IPS-18c (cell line): ENCODE results near the gene HS3ST3B1.
A peak's percentile ranks its signal among the peaks of the same experiment; 100 is the strongest.

Source experiments
- H3K4me3 ChIP-seq: 2 replicates; pipeline ENCODE4 v1.7.0; 2013; ENCODE audit warnings: low read depth, mild to moderate bottlenecking, low read length, moderate library complexity; ENCODE audit not compliant: insufficient read depth
- H3K9me3 ChIP-seq: one replicate; pipeline ENCODE4 v1.6.1; 2013; ENCODE audit warnings: mild to moderate bottlenecking, low read length, moderate library complexity; ENCODE audit not compliant: control insufficient read depth, insufficient read depth

HS3ST3B1 gene

DNA sequence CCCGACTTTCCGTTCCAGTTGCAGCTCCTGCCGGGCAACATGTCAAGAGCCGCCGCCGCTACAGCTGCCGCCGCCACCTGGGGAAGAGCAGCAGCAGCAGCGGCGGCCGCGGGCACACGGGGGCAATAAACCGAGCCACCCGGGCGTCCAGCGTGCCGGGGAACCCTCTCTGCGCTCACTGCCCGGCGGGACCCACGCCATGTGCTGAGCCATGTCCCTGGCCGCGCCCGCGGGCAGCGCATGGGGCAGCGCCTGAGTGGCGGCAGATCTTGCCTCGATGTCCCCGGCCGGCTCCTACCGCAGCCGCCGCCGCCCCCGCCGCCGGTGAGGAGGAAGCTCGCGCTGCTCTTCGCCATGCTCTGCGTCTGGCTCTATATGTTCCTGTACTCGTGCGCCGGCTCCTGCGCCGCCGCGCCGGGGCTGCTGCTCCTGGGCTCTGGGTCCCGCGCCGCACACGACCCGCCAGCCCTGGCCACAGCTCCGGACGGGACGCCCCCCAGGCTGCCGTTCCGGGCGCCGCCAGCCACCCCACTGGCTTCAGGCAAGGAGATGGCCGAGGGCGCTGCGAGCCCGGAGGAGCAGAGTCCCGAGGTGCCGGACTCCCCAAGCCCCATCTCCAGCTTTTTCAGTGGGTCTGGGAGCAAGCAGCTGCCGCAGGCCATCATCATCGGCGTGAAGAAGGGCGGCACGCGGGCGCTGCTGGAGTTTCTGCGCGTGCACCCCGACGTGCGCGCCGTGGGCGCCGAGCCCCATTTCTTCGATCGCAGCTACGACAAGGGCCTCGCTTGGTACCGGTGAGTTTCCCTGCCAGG is 604 bp downstream of the HS3ST3B1 start:
- Histone ChIP-seq H3K9me3 (no peaks in the 10 kb centered on the region), H3K4me3 (peak overlapping the region; percentile 76)

DNA sequence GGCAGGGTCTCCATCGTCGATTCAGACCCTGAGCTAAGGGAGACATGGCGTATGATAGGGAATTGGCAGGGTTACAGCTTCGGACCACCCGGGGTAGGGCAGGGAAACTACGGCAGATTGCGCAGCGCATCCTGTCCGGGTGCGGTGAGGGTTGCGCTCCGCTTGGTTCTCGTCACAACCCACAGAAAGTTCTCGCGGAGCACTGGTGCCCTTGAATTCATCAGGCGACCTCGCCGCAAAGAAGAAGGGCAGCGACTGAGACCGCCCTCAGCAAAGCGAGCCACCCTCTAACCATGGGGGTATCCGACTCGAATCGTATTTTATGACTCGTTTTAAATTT is 1.2 kb downstream of the HS3ST3B1 start:
- H3K9me3 ChIP-seq: no peaks in the 10 kb centered on the region
- H3K4me3 ChIP-seq: peak overlapping the region; percentile 76

DNA sequence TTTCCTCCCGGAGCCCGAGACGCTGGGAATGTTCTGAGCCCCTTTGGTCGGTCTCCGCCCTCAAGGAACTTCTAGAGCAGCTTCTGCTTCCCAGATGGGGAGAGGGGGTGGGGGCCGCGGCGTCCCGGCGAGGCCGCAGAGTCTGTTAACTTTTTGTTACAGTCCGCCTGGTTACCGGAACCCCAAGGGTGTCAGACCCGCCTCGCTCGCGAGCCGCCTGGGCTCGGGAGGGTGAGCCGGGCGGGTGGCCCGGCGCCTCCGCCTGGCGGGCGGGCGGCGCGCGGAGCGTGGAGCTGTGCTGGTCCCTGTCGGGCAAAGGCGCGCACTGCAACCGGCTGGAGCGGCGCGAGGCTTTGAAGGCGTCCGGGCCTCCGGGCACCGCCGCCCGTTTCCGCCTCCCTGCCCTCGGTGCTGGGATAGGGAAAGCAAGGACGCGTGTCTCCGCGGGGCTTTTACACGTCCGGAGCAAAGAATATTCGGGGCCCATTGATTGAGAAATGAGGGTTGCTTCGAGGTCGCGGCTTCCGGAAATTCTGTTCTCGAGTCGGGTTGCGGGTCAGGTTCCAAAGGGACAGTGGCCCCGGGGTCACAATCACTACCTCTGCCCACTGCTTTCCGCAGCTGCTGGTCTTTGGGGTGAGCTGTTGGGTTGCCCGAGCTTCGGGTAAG is 1.7 kb downstream of the HS3ST3B1 start:
- H3K9me3 ChIP-seq: no peaks in the 10 kb centered on the region
- peak overlapping the region; percentile 76 for H3K4me3 ChIP-seq

DNA sequence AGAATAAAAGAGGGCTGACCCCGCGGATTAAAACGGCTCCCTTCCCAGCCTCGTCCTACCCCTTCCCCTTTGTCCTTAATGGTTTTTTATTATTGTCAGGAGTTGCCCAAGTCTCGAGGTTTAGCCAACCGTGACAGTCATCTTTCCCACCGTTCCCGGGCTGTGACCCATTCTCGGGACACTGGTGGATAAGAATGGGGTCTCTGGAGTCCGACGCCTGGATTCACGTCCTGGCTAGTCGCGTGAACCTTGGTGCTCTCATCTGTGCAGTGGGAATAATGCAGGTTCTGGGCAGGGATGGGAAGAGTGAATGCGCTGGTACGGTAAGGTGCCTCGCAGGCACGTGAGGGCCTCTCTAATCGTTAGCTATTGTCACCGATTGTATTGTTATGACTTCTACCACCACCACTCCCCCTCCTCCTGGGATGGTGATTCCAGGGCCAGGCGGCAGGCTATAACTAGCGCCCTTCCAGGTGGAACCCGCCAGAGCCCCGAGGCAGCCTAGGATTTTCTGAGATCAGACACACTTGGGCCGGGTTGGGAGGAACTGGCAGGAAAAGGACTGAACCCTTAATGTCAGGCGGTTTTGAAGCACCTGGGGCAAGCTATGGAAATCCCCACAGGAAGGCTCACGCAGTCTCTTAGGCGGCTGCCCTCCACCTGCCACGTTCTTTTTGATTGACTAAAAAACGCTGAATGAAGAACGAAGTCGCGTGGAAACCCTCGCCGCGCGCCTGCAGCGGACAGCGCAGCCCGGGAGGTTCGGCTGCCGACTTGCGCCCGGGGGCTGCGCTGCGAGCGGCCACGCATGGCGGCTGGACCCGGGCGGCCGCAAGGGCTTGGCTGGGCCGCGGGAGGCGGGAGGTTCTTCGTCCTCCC is 2.7 kb downstream of the HS3ST3B1 start:
- H3K9me3 ChIP-seq: no peaks in the 10 kb centered on the region
- H3K4me3 ChIP-seq: peak overlapping the region; percentile 76

DNA sequence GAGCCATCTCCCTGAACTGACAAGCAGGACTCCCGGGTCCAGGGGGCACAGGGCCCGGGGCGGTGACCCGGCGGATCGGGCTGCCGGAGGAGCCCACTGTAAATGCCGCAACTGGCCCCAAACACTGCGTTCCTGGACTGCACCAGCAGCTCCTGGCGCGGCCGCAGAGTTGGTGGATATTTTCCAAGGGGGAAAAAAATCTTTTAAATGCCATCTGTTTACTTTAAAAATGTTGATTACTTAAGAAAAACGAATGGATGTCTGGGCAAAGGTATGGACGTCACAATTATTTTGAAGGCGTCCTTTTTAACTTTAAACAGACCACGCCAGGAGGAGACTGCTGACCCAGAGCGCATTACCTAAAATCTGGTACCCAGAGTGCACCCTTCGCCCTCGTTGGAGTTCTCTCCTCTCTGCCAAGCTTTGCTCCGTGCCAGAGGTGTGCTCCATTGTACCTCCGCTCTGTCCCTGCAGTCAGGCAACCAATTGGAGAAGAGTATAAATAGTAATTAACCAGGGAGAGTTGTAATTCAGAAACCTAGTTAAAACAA is 3.4 kb downstream of the HS3ST3B1 start:
- Histone ChIP-seq H3K4me3 (peak overlapping the region; percentile 76), H3K9me3 (no peaks in the 10 kb centered on the region)

DNA sequence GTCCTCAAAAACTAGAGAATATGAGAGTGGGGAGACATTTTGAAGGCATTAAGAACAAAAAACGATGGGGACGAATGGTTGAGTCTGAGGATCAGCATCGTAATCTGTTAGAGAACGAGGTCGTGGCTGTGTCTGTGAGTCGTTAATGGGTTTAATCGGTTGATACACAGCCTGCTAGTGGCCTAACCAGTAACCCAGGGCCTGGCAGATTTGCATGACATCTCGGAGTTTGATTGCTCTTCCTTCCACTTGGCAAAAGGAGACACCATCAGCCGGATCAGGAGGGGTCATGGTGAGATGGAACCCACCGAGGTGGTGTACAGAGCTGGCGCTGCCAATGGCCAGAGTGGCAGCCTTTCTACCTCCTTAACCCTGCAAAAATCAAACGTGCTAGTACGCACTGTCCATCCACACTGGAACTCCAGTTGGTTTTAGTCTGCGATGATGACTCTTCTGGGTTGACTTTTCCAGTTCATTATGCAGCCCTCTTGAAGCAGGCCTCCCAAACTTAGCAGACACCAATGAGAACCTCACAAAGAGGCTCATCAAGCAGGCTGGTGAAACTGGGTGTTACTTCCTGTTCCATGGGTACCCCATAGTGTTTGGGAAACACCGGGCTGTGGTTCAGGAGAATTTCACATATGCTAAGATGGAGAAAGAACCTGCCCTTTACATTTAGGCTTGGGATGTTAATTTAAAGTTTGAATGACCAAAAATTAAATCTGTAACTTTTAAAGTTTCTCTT is 4.1 kb downstream of the HS3ST3B1 start:
- H3K9me3 ChIP-seq: no peaks in the 10 kb centered on the region
- peak overlapping the region; percentile 76; the same call in 1 of the 2 replicates for H3K4me3 ChIP-seq

DNA sequence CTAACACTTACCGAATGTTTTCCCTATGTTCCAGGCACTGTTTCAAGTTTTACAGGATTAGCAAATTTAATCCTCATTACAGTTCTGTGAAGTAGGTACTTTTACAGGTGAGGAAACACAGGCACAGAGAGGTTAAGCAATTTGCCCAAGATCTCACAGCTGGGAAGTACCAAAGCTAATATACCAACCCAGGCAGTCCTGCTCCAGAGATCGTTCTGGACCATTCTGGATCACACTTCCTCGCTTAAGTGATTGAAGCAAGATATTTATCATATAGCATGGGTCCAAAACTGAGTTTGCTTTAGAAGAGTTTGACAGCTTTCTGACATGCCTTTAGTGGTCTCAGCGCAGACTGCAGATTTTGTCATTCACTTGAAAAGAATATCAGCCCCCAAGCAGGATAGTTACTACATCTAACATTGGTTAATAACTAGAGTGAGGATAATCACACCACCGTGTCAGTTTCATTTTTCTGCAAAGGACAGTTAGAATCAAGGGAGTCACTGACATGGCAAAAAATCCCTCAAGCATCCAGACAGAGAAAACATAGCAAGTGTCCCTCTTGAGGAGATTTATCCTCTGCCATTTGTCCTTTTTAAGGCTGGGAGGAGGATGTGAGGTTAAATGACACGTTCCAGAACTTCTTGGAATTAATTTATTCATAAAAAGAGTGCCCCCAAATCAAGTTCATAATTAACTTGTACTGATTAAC is 5.1 kb downstream of the HS3ST3B1 start:
- no peak overlapping the region for H3K4me3 ChIP-seq
- no peaks in the 10 kb centered on the region for H3K9me3 ChIP-seq

DNA sequence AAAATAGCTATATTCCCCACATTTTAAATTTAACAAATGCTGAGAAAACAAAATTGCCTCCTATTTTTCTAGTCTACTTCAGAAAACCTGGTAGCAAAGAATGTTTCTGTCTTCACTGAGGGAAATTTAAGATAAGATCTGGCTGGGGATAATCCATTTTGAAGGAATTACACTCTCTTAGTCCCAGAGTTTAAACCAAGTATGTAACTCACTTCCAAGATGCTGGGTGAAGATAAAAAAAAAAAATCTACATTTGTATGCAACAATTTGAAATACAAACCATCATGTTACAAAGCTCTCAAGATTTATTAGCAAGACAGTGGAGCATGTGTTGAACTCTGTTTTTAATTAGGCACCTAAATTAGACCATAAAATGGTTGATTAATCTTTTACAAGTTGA is 5.7 kb downstream of the HS3ST3B1 start:
- Histone ChIP-seq H3K9me3 (no peaks in the 10 kb centered on the region), H3K4me3 (no peak overlapping the region)

DNA sequence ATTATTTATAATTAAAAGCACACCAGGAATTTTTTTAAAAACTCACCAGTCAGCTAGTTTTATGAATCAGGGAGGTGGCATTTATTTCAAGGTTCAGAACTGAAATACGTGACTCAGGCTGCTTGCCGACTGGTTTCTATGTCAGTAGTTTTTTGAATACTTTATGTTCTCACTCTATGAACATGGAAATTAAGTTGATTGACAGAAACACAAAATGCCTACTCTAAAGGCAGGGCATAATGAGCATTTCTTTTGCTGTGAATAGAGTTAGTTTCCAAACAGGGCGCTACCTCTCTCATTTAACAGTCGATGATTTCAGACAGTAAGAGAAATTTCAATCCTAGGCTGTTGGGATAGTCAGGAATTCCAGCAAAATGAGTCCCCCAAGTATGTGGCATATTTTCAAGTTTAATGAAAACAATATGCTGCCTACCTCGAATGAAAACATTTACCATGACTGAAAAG is 6.7 kb downstream of the HS3ST3B1 start:
- no peak overlapping the region for H3K4me3 ChIP-seq
- no peaks in the 10 kb centered on the region for H3K9me3 ChIP-seq

DNA sequence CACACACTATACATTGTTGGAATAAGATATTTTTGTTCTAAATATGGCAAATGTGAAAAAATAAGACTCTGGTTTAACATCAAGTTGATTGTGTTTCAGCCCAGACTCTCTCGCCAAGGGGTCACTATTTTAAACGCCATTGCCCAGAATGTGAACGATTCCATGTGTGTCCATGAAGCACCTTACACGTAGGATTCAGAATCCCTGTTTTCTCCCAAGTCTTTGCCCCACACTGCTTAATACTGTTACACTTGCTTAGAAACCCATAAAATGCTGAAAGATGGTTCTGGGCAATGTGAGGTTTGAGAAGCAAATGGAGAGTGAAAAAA is 7.7 kb downstream of the HS3ST3B1 start:
- H3K9me3 ChIP-seq: no peaks in the 10 kb centered on the region
- H3K4me3 ChIP-seq: peak overlapping the region; percentile 52; the same call in 1 of the 2 replicates

DNA sequence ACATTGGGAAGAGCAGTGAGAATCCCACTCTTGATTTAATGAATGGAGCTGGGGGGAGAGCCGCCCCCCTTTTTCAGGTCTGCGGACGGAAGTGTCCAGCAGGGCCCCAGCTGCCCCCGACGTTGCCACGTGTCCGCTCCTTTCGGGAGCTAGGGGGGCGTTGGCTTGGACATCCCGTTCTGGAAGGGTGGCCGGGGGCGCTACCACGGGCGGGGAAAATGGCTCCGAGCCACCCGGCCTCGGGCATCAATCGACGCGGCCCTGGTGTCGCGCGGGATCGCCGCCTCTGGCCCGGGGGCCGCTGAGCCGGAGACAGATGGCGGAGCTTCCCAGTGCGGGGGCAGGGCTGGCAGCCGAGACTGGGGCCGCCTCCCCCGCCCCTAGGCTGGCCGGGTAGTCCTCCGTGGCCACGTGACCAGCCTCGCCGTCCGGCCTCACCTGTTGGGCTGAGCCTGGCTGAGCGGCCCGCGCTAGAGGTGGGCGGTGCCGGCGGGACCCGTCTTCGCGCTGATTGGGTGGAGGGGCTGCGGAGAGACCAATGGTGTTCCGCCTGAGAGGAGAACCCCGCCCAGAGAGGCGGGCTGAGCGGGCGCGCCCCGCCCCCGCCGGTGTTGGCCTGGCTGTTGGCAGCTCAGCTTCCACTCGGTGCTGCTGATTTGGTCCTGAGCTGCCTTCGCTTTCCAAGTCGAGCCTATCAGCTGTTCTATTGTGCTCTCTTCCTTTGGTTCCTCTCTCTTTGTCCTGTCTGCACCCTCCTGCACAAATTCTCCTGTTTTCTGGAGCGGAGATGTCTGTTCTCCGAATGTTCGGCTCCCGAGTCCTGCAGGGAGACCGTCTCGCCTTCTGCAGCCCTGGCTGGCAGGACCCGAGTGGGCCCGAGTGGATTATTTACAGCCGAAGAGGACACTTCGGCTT is 8.3 kb downstream of the HS3ST3B1 start:
- H3K9me3 ChIP-seq: no peaks in the 10 kb centered on the region
- H3K4me3 ChIP-seq: peak overlapping the region; percentile 70

DNA sequence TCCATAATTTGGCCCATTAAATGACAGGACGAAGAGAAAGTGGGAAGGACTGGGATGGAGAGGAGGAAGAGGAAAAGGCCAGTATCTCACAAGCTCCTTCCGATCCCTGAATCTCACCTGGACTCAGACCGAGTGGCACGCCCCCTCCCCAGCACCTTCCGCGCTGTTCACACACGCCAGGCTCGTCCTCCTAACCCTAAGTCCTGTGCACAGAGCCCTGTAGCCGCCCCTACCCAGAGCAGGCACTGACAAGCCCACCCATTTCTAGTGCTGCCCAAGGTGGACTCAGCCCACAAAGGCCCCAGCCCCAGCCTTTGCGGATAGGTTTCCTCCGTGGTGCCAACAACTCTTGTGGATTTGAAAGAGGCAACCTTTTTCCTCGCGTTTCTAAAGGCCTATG is 9.2 kb downstream of the HS3ST3B1 start:
- H3K9me3 ChIP-seq: no peaks in the 10 kb centered on the region
- peak overlapping the region; percentile 70 for H3K4me3 ChIP-seq

DNA sequence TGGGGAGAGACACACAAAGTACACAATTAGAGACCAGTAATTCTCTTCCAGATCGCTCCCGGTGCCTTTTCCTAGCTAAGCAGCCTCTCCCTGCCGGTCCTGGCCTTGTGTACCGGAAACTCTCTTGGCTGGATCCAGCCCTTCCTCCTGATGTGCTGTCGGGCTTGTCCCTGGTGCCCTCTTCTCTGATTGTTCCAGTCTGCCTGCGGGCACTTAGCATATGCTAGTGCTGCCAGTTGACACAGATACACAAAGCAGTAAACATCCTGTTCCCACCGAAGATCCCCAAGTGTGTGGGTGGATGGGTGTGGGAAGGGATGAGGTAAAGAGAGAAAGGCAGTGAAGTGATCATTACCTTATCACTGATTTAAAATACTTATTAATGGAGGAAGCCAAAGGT is 9.7 kb downstream of the HS3ST3B1 start:
- H3K4me3 ChIP-seq: peak overlapping the region; percentile 70; the same call in 1 of the 2 replicates
- no peaks in the 10 kb centered on the region for H3K9me3 ChIP-seq

DNA sequence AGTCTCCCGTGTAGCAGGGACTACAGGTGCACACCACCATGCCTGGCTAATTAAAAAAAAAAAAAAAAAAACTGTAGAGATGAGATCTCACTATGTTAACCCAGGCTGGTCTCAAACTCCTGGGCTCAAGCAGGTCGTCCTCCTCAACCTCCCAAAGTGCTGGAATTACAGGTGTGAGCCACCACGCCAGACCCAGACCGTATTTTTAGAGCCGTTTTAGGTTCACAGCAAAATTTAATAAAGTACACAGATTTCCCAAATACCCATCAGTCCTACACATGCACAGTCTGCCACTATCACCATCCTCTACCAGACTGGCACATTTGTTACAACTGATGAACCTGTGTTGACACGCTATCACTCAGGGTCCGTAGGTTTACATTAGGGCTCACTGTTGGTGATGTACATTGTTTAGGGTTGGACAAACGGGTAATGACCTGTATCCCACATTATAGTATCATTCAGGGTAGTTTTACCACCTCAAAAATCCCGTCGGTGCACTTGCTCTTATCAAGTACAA is 10.4 kb downstream of the HS3ST3B1 start:
- no peak overlapping the region for H3K4me3 ChIP-seq
- H3K9me3 ChIP-seq: no peaks in the 10 kb centered on the region

DNA sequence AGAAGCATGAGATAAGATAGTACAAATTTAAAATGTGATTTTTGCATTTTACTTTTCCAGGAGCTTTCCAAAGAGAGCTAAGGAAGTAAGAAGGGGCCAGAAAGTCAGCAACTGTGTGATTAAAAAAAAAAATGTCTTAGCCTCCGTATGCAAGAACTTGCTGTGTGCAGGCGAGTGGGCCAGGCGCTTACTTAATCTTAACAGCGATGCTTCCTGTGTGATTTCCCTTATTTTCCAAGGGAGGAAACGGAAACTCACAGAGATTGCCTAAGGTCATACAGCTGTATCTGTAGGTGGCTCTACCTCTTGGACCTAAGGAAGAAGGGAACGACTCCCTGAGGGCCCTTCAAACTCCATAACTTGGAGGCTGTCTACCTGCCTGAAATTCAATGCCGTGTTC is 11.1 kb downstream of the HS3ST3B1 start:
- no peak overlapping the region for H3K4me3 ChIP-seq
- no peaks in the 10 kb centered on the region for H3K9me3 ChIP-seq
